Smooth muscle cell (in vitro differentiated cells): Measurements from ENCODE around the gene MYEOV. TPM values are rescaled to one million over a fixed set of nuclear protein-coding genes. Genes with fewer than 3 reads are reported as not detected.

Source experiments
- DNase-seq: peaks from one replicate; lab custom pipeline; 2025; ENCODE audit not compliant: unreplicated experiment; lab: John Stamatoyannopoulos, UW
- H2AFZ ChIP-seq: fragments of 200-600 bp; sonication (generic); 2 replicates; pipeline ENCODE4 v1.6.0; 2016; ENCODE audit warnings: antibody characterized with exemption, low read depth, mild to moderate bottlenecking
- H3F3A ChIP-seq: fragments of 200-600 bp; sonication (generic); 2 replicates; pipeline ENCODE4 v1.6.0; 2017; ENCODE audit warnings: antibody characterized with exemption, low read depth
- H3K27ac ChIP-seq: fragments of 200-600 bp; sonication (generic); 2 replicates; pipeline ENCODE4 v1.5.1; 2016; ENCODE audit warnings: low read depth, mild to moderate bottlenecking
- H3K27me3 ChIP-seq: fragments of 200-600 bp; sonication (generic); 2 replicates; pipeline ENCODE4 v1.6.1; 2016; ENCODE audit warnings: low read depth, mild to moderate bottlenecking
- H3K36me3 ChIP-seq: fragments of 200-600 bp; sonication (generic); 2 replicates; pipeline ENCODE4 v1.5.1; 2016; ENCODE audit warnings: low read depth
- H3K4me1 ChIP-seq: fragments of 200-600 bp; sonication (generic); 2 replicates; pipeline ENCODE4 v1.5.1; 2016; ENCODE audit warnings: low read depth
- H3K4me2 ChIP-seq: fragments of 200-600 bp; sonication (generic); 2 replicates; pipeline ENCODE4 v1.6.0; 2016; ENCODE audit warnings: mild to moderate bottlenecking
- H3K4me3 ChIP-seq: fragments of 200-600 bp; sonication (generic); 2 replicates; pipeline ENCODE4 v1.5.1; 2016; ENCODE audit warnings: mild to moderate bottlenecking
- H3K79me2 ChIP-seq: fragments of 200-600 bp; sonication (generic); 2 replicates; pipeline ENCODE4 v1.6.0; 2016; ENCODE audit warnings: low read depth, mild to moderate bottlenecking
- H3K9ac ChIP-seq: fragments of 200-600 bp; sonication (generic); 2 replicates; pipeline ENCODE4 v1.6.0; 2016; ENCODE audit warnings: low read depth
- H3K9me3 ChIP-seq: fragments of 200-600 bp; sonication (generic); replicated peaks from 2 replicates; pipeline ENCODE4 v1.5.1; 2016; ENCODE audit warnings: low read depth
- H4K20me1 ChIP-seq: fragments of 200-600 bp; sonication (generic); 2 replicates; pipeline ENCODE4 v1.6.0; 2016; ENCODE audit warnings: low read depth
- WGBS: methylation state at CpG from one replicate; pipeline ENCODE4 v1.1.7; 2016; ENCODE audit warnings: low lambda C conversion rate; 5-methylcytosine and 5-hydroxymethylcytosine counted together
- polyA plus RNA-seq: library from polyadenylated mRNA; unstranded; fragments of >200 nt; fragmentation: Nextera tagmentation; extraction: Ambion mirVana; gene quantifications from 2 replicates; pipeline ENCODE4 v1.2.1, GENCODE V29; 2016
- total RNA-seq: library from RNA; depleted of rRNA; stranded (reverse); fragments of >200 nt; gene quantifications from 2 replicates; pipeline ENCODE4 v1.2.3, GENCODE V29; 2014
- TF ChIP-seq, protein P1 (sequence below): fragments of 200-600 bp; sonication (generic); IDR thresholded peaks from 2 replicates; pipeline ENCODE4 v1.5.1; 2017; ENCODE audit warnings: borderline replicate concordance, mild to moderate bottlenecking, antibody characterized with exemption; ENCODE audit not compliant: insufficient read depth, poor library complexity, severe bottlenecking

MYEOV gene
- total and polyA plus RNA-seq, 2 experiments from 2014 or later = 1.1 TPM; not detected in 1

GRCh38 chr11:69318093-69318420, 24.1 kb downstream of the MYEOV start:
- peaks cover 7% of the 10 kb centered on the region for H3F3A ChIP-seq
- H3K4me3 ChIP-seq = no peak overlapping the region
- no peak for DNase-seq
- no peaks in the 10 kb centered on the region for H3K9me3 ChIP-seq
- 64% methylated on average over 1 of the region's 1 CpG for WGBS
- H3K27ac ChIP-seq = no peak overlapping the region
- TF ChIP-seq, protein P1, sequence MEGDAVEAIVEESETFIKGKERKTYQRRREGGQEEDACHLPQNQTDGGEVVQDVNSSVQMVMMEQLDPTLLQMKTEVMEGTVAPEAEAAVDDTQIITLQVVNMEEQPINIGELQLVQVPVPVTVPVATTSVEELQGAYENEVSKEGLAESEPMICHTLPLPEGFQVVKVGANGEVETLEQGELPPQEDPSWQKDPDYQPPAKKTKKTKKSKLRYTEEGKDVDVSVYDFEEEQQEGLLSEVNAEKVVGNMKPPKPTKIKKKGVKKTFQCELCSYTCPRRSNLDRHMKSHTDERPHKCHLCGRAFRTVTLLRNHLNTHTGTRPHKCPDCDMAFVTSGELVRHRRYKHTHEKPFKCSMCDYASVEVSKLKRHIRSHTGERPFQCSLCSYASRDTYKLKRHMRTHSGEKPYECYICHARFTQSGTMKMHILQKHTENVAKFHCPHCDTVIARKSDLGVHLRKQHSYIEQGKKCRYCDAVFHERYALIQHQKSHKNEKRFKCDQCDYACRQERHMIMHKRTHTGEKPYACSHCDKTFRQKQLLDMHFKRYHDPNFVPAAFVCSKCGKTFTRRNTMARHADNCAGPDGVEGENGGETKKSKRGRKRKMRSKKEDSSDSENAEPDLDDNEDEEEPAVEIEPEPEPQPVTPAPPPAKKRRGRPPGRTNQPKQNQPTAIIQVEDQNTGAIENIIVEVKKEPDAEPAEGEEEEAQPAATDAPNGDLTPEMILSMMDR = no peak
- H3K9ac ChIP-seq = no peak overlapping the region
- no peak overlapping the region for H3K4me2 ChIP-seq
- no peak overlapping the region for H2AFZ ChIP-seq
- no peaks in the 10 kb centered on the region for H4K20me1 ChIP-seq
- no peaks in the 10 kb centered on the region for H3K79me2 ChIP-seq
- no peaks in the 10 kb centered on the region for H3K27me3 ChIP-seq
- no peaks in the 10 kb centered on the region for H3K4me1 ChIP-seq
- no peaks in the 10 kb centered on the region for H3K36me3 ChIP-seq

DNA sequence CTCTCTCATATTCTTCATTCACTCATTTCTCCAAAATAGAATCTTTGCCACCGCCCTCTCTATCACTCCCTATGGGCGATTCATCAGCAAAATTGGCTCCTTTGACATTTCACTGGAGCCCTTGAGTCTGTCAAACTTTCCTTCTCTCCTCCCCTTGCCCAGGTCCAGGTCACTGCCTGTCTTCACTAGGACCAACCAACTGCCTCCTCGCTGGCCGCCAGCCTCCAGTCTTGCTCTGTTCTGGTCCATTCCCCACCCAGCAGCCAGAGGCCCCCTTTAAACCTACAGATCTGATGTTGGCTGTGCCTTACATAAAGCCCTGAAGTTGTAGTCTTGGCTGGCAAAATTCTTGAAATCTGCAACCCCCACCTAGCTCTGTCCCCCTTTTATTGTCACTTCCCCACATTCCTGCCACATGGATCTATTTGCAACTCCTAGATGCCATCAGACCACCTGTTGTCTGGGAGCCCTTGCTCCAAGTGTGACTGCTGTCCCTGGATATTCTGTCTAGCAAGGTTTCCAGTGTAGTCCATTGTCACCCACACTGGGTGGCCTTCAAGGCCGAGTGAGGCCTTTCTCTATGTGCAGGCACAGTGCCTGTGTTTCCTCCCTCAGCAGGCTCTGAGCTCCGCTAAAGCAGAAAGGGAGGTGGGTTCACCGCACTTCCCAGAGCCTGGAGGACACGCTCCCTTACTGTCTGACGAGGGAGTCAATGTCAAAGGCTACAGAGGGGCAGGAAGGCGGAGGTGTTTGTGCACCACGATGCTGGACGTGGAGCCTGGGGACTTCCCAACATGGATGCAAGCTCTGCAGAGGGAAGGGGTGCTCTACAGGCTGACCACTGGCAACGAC, 25.5 kb downstream of the MYEOV start:
- Histone ChIP-seq H3K4me2 (no peak overlapping the region), H2AFZ (no peak overlapping the region), H3K4me1 (no peaks in the 10 kb centered on the region), H3K27ac (no peak overlapping the region), H3K4me3 (no peak overlapping the region), H3K36me3 (no peaks in the 10 kb centered on the region), H3F3A (peaks cover 7% of the 10 kb centered on the region), H3K79me2 (no peaks in the 10 kb centered on the region), H3K9me3 (no peaks in the 10 kb centered on the region), H4K20me1 (no peaks in the 10 kb centered on the region), H3K9ac (no peak overlapping the region), H3K27me3 (no peaks in the 10 kb centered on the region)
- DNase-seq = no peak
- WGBS = 95% methylated on average over 13 of the region's 13 CpGs
- TF ChIP-seq, protein P1 = no peak

DNA sequence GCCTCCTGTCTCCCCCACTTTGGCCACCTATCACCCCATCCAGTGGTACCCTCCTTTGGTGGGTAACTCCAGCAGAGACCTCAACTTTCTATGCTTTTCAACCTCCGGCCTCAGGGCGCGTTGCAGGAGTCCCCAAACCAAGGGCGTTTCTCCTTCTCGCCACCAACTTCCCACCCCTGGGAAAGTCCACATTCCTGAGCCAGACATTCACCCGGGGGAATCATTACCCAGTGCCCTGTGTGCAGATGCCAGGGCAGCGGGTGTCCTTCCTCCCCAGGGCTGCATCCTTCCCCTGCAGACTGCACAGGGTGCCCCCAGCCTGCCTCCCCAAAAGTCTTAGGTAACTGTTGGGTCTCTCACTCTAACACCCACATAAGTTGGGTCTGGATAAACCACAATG, 26.4 kb downstream of the MYEOV start:
- Histone ChIP-seq H3K9ac (no peak overlapping the region), H3K4me1 (no peaks in the 10 kb centered on the region), H3F3A (peaks cover 7% of the 10 kb centered on the region), H4K20me1 (no peaks in the 10 kb centered on the region), H3K27ac (no peak overlapping the region), H3K4me2 (no peak overlapping the region), H3K9me3 (no peaks in the 10 kb centered on the region), H2AFZ (no peak overlapping the region), H3K27me3 (no peaks in the 10 kb centered on the region), H3K4me3 (no peak overlapping the region), H3K79me2 (no peaks in the 10 kb centered on the region), H3K36me3 (no peaks in the 10 kb centered on the region)
- WGBS = 84% methylated on average over 7 of the region's 7 CpGs
- TF ChIP-seq, protein P1 = no peak
- no peak for DNase-seq
